ENCODE measurements around the gene GPM6B.

DNA sequence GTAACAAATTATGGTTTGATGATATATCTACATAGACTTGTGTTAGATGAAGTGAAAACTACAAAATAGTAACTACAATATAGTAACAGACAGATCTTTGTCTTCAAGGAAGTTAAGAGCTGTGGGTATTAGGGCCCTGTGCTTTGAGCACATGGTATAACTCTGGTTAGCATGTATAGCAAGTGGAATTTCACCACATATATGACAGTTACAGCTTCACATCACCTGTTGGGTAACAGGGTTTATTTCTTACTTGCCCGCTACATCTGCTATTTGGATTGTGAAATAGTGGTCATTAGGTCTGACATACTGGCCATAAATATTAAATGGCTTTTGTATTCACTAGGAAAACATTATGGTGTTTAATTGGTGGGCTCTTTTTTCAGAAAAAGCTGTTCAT, 62.1 kb downstream of the GPM6B start:
- TF ChIP-seq, protein P1, sequence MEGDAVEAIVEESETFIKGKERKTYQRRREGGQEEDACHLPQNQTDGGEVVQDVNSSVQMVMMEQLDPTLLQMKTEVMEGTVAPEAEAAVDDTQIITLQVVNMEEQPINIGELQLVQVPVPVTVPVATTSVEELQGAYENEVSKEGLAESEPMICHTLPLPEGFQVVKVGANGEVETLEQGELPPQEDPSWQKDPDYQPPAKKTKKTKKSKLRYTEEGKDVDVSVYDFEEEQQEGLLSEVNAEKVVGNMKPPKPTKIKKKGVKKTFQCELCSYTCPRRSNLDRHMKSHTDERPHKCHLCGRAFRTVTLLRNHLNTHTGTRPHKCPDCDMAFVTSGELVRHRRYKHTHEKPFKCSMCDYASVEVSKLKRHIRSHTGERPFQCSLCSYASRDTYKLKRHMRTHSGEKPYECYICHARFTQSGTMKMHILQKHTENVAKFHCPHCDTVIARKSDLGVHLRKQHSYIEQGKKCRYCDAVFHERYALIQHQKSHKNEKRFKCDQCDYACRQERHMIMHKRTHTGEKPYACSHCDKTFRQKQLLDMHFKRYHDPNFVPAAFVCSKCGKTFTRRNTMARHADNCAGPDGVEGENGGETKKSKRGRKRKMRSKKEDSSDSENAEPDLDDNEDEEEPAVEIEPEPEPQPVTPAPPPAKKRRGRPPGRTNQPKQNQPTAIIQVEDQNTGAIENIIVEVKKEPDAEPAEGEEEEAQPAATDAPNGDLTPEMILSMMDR (conservative IDR thresholded peaks at IDR 0.05; ENCODE audit: low read depth, low read length), result no peak
- TF ChIP-seq, protein P2, sequence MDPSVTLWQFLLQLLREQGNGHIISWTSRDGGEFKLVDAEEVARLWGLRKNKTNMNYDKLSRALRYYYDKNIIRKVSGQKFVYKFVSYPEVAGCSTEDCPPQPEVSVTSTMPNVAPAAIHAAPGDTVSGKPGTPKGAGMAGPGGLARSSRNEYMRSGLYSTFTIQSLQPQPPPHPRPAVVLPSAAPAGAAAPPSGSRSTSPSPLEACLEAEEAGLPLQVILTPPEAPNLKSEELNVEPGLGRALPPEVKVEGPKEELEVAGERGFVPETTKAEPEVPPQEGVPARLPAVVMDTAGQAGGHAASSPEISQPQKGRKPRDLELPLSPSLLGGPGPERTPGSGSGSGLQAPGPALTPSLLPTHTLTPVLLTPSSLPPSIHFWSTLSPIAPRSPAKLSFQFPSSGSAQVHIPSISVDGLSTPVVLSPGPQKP (IDR thresholded peaks at IDR 0.05; ENCODE audit: borderline replicate concordance, low read depth, low read length), result no peak
- TF ChIP-seq, protein P3, sequence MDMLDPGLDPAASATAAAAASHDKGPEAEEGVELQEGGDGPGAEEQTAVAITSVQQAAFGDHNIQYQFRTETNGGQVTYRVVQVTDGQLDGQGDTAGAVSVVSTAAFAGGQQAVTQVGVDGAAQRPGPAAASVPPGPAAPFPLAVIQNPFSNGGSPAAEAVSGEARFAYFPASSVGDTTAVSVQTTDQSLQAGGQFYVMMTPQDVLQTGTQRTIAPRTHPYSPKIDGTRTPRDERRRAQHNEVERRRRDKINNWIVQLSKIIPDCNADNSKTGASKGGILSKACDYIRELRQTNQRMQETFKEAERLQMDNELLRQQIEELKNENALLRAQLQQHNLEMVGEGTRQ (IDR thresholded peaks at IDR 0.05; ENCODE audit: low read depth, low read length), result no peak
- TF ChIP-seq RFX5 (IDR thresholded peaks at IDR 0.05; ENCODE audit: low read depth, low read length), result no peak

Data from IMR-90 (cell line).